ENCODE data around the gene AZU1.
"Not testable (repeated sequence)": the region's sequence is repeated elsewhere in the genome, so short reads cannot be mapped to it uniquely, and the experiment has no call there.

AZU1 gene

GRCh38 chr19:875265-875879 lies 47.7 kb downstream of the AZU1 start:
- DNase-seq = no peak

- DNase-seq = no peak
These were observed 48.5 kb downstream of the AZU1 start for GRCh38 chr19:876089-876488.

DNA sequence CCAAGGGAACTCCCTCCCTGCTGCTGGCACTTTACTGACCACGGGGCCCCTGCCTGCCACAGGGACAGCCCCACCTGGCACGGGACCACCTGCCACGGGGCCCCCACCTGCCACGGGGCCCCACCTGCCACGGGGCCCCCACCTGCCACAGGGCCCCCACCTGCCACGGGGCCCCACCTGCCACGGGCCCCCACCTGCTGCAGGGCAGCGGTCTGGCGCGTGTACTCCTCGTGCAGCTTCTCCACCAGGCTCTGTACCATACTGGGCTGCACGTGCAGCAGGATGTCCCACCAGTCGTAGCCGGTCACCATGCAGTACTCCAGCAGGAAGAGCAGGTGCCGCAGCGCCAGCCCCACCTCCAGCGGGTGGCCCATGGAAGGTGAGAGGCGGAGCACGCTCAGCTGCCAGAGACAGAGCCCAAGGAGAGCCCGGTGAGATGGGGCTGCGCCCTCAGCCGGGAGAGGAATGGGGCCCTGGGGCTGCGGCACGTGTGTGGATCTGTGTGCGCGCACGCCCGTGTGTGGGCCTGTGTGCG lies 49.2 kb downstream of the AZU1 start:
- DNase-seq = no peak

GRCh38 chr19:877992-878660 lies 50.5 kb downstream of the AZU1 start:
- not testable (repeated sequence) for DNase-seq

- DNase-seq = not testable (repeated sequence)
These were observed 51.3 kb downstream of the AZU1 start for GRCh38 chr19:878751-879561.

- DNase-seq = no peak
These were observed 52.2 kb downstream of the AZU1 start for GRCh38 chr19:879711-880438.

Data from islet precursor cell (in vitro differentiated cells).